Gastrocnemius medialis (tissue), 4 donors: ENCODE measurements around the gene BICD1.

Source experiments
- CTCF ChIP-seq, 5 experiments: fragments of 450-650 bp in 3 of 5; fragments of 200-600 bp in 2 of 5; sonication (generic) in 2 of 5; IDR thresholded peaks in 4 of 5; conservative IDR thresholded peaks in 1 of 5; 1 replicate in 4 of 5; 2 replicates in 1 of 5; pipeline ENCODE4 v1.5.1; 2016 to 2019; ENCODE audit warnings: antibody characterized with exemption in 5 of 5, mild to moderate bottlenecking in 3 of 5, moderate library complexity in 3 of 5
- POLR2A ChIP-seq, 2 donors: fragments of 450-650 bp; IDR thresholded peaks; one replicate each; pipeline ENCODE4 v1.6.1; 2017; ENCODE audit warnings: antibody characterized with exemption in 2 of 2, mild to moderate bottlenecking in 2 of 2, moderate library complexity in 2 of 2

- TF ChIP-seq CTCF (IDR thresholded peaks at IDR 0.05 in 4 of 5, conservative IDR thresholded peaks at IDR 0.05 in 1 of 5) (no peak), POLR2A (IDR thresholded peaks at IDR 0.05) (no peak)
Measured at GRCh38 chr12:32089156-32089555, 17.5 kb upstream of the BICD1 start.
